H9 (cell line): ENCODE data around the gene SSPN. TPM values are rescaled to one million over a fixed set of nuclear protein-coding genes. Genes with fewer than 3 reads are reported as not detected.

Experiments used
- DNase-seq: peaks from one replicate; pipeline ENCODE4 v3.0.0-alpha.2; 2017
- H2AFZ ChIP-seq: one replicate; pipeline ENCODE4 v1.6.1; 2013; ENCODE audit warnings: mild to moderate bottlenecking, low read length, control low read depth, moderate library complexity
- H2AK5ac ChIP-seq: 2 replicates; pipeline ENCODE4 v1.6.1; 2013; ENCODE audit warnings: low read length, control low read depth, mixed read lengths; ENCODE audit not compliant: insufficient read length
- H2BK120ac ChIP-seq: one replicate; pipeline ENCODE4 v1.6.1; 2013; ENCODE audit warnings: low read depth, mild to moderate bottlenecking, low read length, control low read depth, inconsistent platforms; ENCODE audit not compliant: poor library complexity, severe bottlenecking
- H2BK12ac ChIP-seq: 2 replicates; pipeline ENCODE4 v1.6.1; 2013; ENCODE audit warnings: low read length, control low read depth, mixed read lengths, low read depth; ENCODE audit not compliant: insufficient read length
- H2BK15ac ChIP-seq: 2 replicates; pipeline ENCODE4 v1.6.1; 2013; ENCODE audit warnings: low read depth, low read length, control low read depth
- H2BK20ac ChIP-seq: one replicate; pipeline ENCODE4 v1.6.1; 2013; ENCODE audit warnings: low read depth, mild to moderate bottlenecking, low read length, control low read depth, inconsistent platforms; ENCODE audit not compliant: poor library complexity, severe bottlenecking
- H2BK5ac ChIP-seq: 2 replicates; pipeline ENCODE4 v1.6.1; 2013; ENCODE audit warnings: low read length, control low read depth, mixed read lengths; ENCODE audit not compliant: insufficient read length
- H3K14ac ChIP-seq: 2 replicates; pipeline ENCODE4 v1.6.1; 2013; ENCODE audit warnings: low read length, control low read depth; ENCODE audit not compliant: insufficient read depth
- H3K18ac ChIP-seq: 2 replicates; pipeline ENCODE4 v1.6.1; 2013; ENCODE audit warnings: low read depth, mild to moderate bottlenecking, mixed read lengths, low read length, control low read depth; ENCODE audit not compliant: insufficient read length
- H3K23ac ChIP-seq: 2 replicates; pipeline ENCODE4 v1.6.1; 2013; ENCODE audit warnings: low read length, control low read depth, mixed read lengths, low read depth; ENCODE audit not compliant: insufficient read length
- H3K23me2 ChIP-seq: 2 replicates; pipeline ENCODE4 v1.6.1; 2013; ENCODE audit warnings: low read depth, mild to moderate bottlenecking, mixed read lengths, low read length, control low read depth; ENCODE audit not compliant: insufficient read length, poor library complexity, severe bottlenecking
- H3K27ac ChIP-seq: 2 replicates; pipeline ENCODE4 v1.5.1; 2013; ENCODE audit warnings: low read length, control low read depth, mixed read lengths, low read depth; ENCODE audit not compliant: insufficient read length
- H3K27me3 ChIP-seq: 2 replicates; pipeline ENCODE4 v1.6.1; 2013; ENCODE audit warnings: low read length, control low read depth, inconsistent platforms; ENCODE audit not compliant: insufficient read depth
- H3K4ac ChIP-seq: 2 replicates; pipeline ENCODE4 v1.6.1; 2013; ENCODE audit warnings: low read depth, mild to moderate bottlenecking, control low read depth, inconsistent platforms, low read length, moderate library complexity
- H3K4me1 ChIP-seq: 2 replicates; pipeline ENCODE4 v1.6.1; 2013; ENCODE audit warnings: low read length, control low read depth, inconsistent platforms; ENCODE audit not compliant: insufficient read depth
- H3K4me2 ChIP-seq: 2 replicates; pipeline ENCODE4 v1.6.1; 2013; ENCODE audit warnings: low read length, control low read depth, mixed read lengths; ENCODE audit not compliant: insufficient read length, insufficient read depth
- H3K56ac ChIP-seq: 2 replicates; pipeline ENCODE4 v1.6.1; 2013; ENCODE audit warnings: low read depth, mild to moderate bottlenecking, mixed read lengths, low read length, control low read depth; ENCODE audit not compliant: insufficient read length
- H3K79me1 ChIP-seq: 2 replicates; pipeline ENCODE4 v1.6.1; 2013; ENCODE audit warnings: low read depth, mild to moderate bottlenecking, moderate library complexity, low read length, control low read depth, inconsistent platforms; ENCODE audit not compliant: insufficient read depth, poor library complexity, severe bottlenecking
- H3K79me2 ChIP-seq: 2 replicates; pipeline ENCODE4 v1.6.1; 2013; ENCODE audit warnings: low read length, control low read depth, inconsistent platforms; ENCODE audit not compliant: insufficient read depth
- H3K9ac ChIP-seq: 2 replicates; pipeline ENCODE4 v1.6.1; 2013; ENCODE audit warnings: low read length, control low read depth, mixed read lengths; ENCODE audit not compliant: insufficient read length; ENCODE audit errors: extremely low read depth
- H3K9me3 ChIP-seq: one replicate; pipeline ENCODE4 v1.6.1; 2013; ENCODE audit warnings: low read depth, low read length, inconsistent platforms; ENCODE audit not compliant: control insufficient read depth
- H3T11ph ChIP-seq: one replicate; pipeline ENCODE4 v1.6.1; 2013; ENCODE audit warnings: mild to moderate bottlenecking, low read length, control low read depth, inconsistent platforms
- H4K20me1 ChIP-seq: one replicate; pipeline ENCODE4 v1.6.1; 2013; ENCODE audit not compliant: control insufficient read depth, insufficient read length, insufficient read depth
- H4K5ac ChIP-seq: 2 replicates; pipeline ENCODE4 v1.6.1; 2013; ENCODE audit warnings: low read depth, mild to moderate bottlenecking, mixed read lengths, low read length, control low read depth; ENCODE audit not compliant: insufficient read length
- H4K8ac ChIP-seq: replicated peaks from 2 replicates; pipeline ENCODE4 v1.6.1; 2013; ENCODE audit warnings: low read length, control low read depth, mixed read lengths, low read depth; ENCODE audit not compliant: insufficient read length
- H4K91ac ChIP-seq: 2 replicates; pipeline ENCODE4 v1.6.1; 2013; ENCODE audit warnings: low read depth, mild to moderate bottlenecking, moderate library complexity, mixed read lengths, low read length, control low read depth; ENCODE audit not compliant: insufficient read length
- H3K27ac Mint-ChIP-seq, 3 experiments: 2 replicates in 2 of 3; 3 replicates in 1 of 3; pipeline ENCODE4 v1.8.0; 2020 to 2021; ENCODE audit warnings: mixed read lengths in 3 of 3, mild to moderate bottlenecking in 1 of 3, moderate library complexity in 1 of 3
- H3K27me3 Mint-ChIP-seq: 2 replicates; pipeline ENCODE4 v1.8.0; 2021; ENCODE audit warnings: low read depth, mild to moderate bottlenecking, moderate library complexity, mixed read lengths
- H3K36me3 Mint-ChIP-seq, 3 experiments: 2 replicates in 2 of 3; 3 replicates in 1 of 3; pipeline ENCODE4 v1.8.0; 2020 to 2021; ENCODE audit warnings: low read depth in 3 of 3, mixed read lengths in 3 of 3; ENCODE audit not compliant: insufficient read depth in 1 of 3
- H3K4me1 Mint-ChIP-seq, 2 experiments: 2 replicates each; pipeline ENCODE4 v1.8.0; 2020; ENCODE audit warnings: mixed read lengths in 2 of 2
- H3K4me3 Mint-ChIP-seq, 2 experiments: 2 replicates in 1 of 2; 3 replicates in 1 of 2; pipeline ENCODE4 v1.8.0; 2020 to 2021; ENCODE audit warnings: mild to moderate bottlenecking in 2 of 2, mixed read lengths in 2 of 2, moderate library complexity in 1 of 2
- H3K9me3 Mint-ChIP-seq, 2 experiments: 2 replicates in 1 of 2; 3 replicates in 1 of 2; pipeline ENCODE4 v1.8.0; 2020; ENCODE audit warnings: mild to moderate bottlenecking in 2 of 2, mixed read lengths in 2 of 2, moderate library complexity in 1 of 2
- WGBS: extraction: QIAGEN DNeasy Blood & Tissue Kit; methylation state at CpG from one replicate; pipeline ENCODE4 v1.1.7; 2013; ENCODE audit warnings: missing lambda C conversion rate, low lambda C conversion rate, mixed read lengths; ENCODE audit not compliant: insufficient read length; ENCODE audit errors: extremely low coverage; 5-methylcytosine and 5-hydroxymethylcytosine counted together
- total RNA-seq: library from RNA; stranded (reverse); gene quantifications from 2 replicates; pipeline ENCODE4 v1.2.1, GENCODE V29; 2021
- TF ChIP-seq, protein P1 (sequence below): fragments of 200-600 bp; sonication (generic); conservative IDR thresholded peaks from 3 replicates; pipeline ENCODE4 v1.8.0; 2021; ENCODE audit warnings: antibody characterized with exemption, mild to moderate bottlenecking

SSPN gene
- total RNA-seq, 1 experiment from 2014 or later: 0.81 TPM

DNA sequence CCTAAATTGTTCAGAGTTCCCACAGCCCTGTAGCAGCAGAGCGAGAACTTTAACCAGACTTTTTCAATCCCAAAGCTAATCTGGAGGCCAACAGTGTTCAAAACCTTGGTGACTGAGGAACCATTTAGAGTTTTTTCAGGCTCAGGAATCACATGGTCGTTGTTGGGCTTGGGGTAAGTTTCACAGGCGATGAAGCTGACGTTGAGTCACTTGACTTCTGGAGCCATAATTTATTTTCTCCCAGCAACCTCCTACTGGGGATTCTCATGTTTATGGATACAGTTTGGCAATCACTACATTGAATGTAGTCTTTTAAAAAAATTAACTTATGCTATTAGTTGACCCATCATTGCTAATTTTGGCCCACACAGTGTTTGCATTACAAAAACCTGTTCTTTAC, 34.5 kb downstream of the SSPN start:
- H3K79me1 ChIP-seq: no peaks in the 10 kb centered on the region
- H3T11ph ChIP-seq: no peak overlapping the region
- H2BK12ac ChIP-seq: no peak overlapping the region
- Mint-ChIP-seq H3K27me3 (peaks cover 48% of the 10 kb centered on the region), H3K9me3 (no peaks in the 10 kb centered on the region), H3K27ac (no peak overlapping the region), H3K36me3 (no peaks in the 10 kb centered on the region), H3K4me1 (peaks cover 12 to 14% of the 10 kb centered on the region in 2 experiments), H3K4me3 (no peak overlapping the region)
- WGBS: no CpG with 5 or more reads among the region's 4 CpGs
- H3K79me2 ChIP-seq: no peaks in the 10 kb centered on the region
- H2BK15ac ChIP-seq: no peak overlapping the region
- no peak overlapping the region for H3K23ac ChIP-seq
- no peak overlapping the region for H3K4ac ChIP-seq
- H3K9ac ChIP-seq: no peak overlapping the region
- no peaks in the 10 kb centered on the region for H3K9me3 ChIP-seq
- no peak overlapping the region for H3K18ac ChIP-seq
- no peaks in the 10 kb centered on the region for H4K20me1 ChIP-seq
- no peaks in the 10 kb centered on the region for H3K23me2 ChIP-seq
- no peak overlapping the region for H3K4me2 ChIP-seq
- no peak overlapping the region for H4K5ac ChIP-seq
- no peak overlapping the region for H3K27ac ChIP-seq
- TF ChIP-seq, protein P1, sequence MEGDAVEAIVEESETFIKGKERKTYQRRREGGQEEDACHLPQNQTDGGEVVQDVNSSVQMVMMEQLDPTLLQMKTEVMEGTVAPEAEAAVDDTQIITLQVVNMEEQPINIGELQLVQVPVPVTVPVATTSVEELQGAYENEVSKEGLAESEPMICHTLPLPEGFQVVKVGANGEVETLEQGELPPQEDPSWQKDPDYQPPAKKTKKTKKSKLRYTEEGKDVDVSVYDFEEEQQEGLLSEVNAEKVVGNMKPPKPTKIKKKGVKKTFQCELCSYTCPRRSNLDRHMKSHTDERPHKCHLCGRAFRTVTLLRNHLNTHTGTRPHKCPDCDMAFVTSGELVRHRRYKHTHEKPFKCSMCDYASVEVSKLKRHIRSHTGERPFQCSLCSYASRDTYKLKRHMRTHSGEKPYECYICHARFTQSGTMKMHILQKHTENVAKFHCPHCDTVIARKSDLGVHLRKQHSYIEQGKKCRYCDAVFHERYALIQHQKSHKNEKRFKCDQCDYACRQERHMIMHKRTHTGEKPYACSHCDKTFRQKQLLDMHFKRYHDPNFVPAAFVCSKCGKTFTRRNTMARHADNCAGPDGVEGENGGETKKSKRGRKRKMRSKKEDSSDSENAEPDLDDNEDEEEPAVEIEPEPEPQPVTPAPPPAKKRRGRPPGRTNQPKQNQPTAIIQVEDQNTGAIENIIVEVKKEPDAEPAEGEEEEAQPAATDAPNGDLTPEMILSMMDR: no peak
- peaks cover 11% of the 10 kb centered on the region; the same call in 1 of the 2 replicates for H3K27me3 ChIP-seq
- no peak overlapping the region for H3K14ac ChIP-seq
- no peak overlapping the region for H4K91ac ChIP-seq
- H2BK5ac ChIP-seq: no peak overlapping the region
- no peak overlapping the region for H2AFZ ChIP-seq
- no peak overlapping the region for H4K8ac ChIP-seq
- no peak overlapping the region for H3K56ac ChIP-seq
- no peak overlapping the region for H2BK20ac ChIP-seq
- H3K4me1 ChIP-seq: no peaks in the 10 kb centered on the region; the same call in 1 of the 2 replicates
- no peak overlapping the region for H2BK120ac ChIP-seq
- no peak overlapping the region for H2AK5ac ChIP-seq
- no peak for DNase-seq
